ENCODE measurements around the gene ACSL3.

GRCh38 chr2:222944971-222945740 is 84.3 kb downstream of the ACSL3 start:
- TF ChIP-seq CTCF (IDR thresholded peaks at IDR 0.05; ENCODE audit: insufficient read depth, low read length): no peak
- no peak for TF ChIP-seq REST (IDR thresholded peaks at IDR 0.05; ENCODE audit: insufficient replicate concordance, low read depth)
- TF ChIP-seq POLR2AphosphoS5 (IDR thresholded peaks at IDR 0.05; ENCODE audit: low read depth): no peak
- TF ChIP-seq SPI1 (IDR thresholded peaks at IDR 0.05; ENCODE audit: borderline replicate concordance, low read depth): no peak
- no peak for TF ChIP-seq GABPA (IDR thresholded peaks at IDR 0.05; ENCODE audit: low read depth)
